Heart right ventricle (tissue), 16 donors: ENCODE measurements around the gene FGF6. TPM values are rescaled to one million over a fixed set of nuclear protein-coding genes. Genes with fewer than 3 reads are reported as not detected.

Experiments
- ATAC-seq, 8 donors: fragments of 200-7000 bp; cut with Tn5 transposase; one replicate each; pipeline ENCODE4 v1.9.1; 2020; ENCODE audit warnings: mild to moderate bottlenecking in 8 of 8, moderate library complexity in 8 of 8, moderate number of reproducible peaks in 1 of 8
- DNase-seq, 2 donors: peaks; one replicate each; pipeline ENCODE4 v3.0.0-alpha.2; 2020
- H3K27ac ChIP-seq, 10 donors: fragments of 200-600 bp; sonication (generic) in 2 of 10; one replicate each; pipeline versions ENCODE4 v1.5.0 to v1.8.0; 2020 to 2022; ENCODE audit warnings: mild to moderate bottlenecking in 3 of 10
- H3K27me3 ChIP-seq, 7 donors: fragments of 200-600 bp; one replicate each; pipeline ENCODE4 v1.8.0; 2021 to 2022; ENCODE audit warnings: mild to moderate bottlenecking in 2 of 7
- H3K36me3 ChIP-seq, 9 donors: fragments of 200-600 bp; sonication (generic) in 1 of 9; one replicate each; pipeline versions ENCODE4 v1.5.0 to v1.8.0; 2020 to 2022; ENCODE audit warnings: mild to moderate bottlenecking in 2 of 9
- H3K4me1 ChIP-seq, 9 donors: fragments of 200-600 bp; sonication (generic) in 1 of 9; one replicate each; pipeline versions ENCODE4 v1.5.0 to v1.8.0; 2020 to 2022; ENCODE audit warnings: mild to moderate bottlenecking in 4 of 9
- H3K4me3 ChIP-seq, 10 donors: fragments of 200-600 bp; sonication (generic) in 2 of 10; one replicate each; pipeline versions ENCODE4 v1.5.0 to v1.8.0; 2020 to 2022; ENCODE audit warnings: mild to moderate bottlenecking in 7 of 10, moderate library complexity in 2 of 10
- H3K9me3 ChIP-seq, 11 donors: fragments of 200-600 bp in 10 of 11; sonication (generic) in 2 of 11; one replicate each; pipeline versions ENCODE4 v1.5.0 to v1.8.0; 2013 to 2022; ENCODE audit warnings: mild to moderate bottlenecking in 2 of 11, control low read depth in 1 of 11, moderate library complexity in 1 of 11
- CTCF ChIP-seq, 9 donors: fragments of 200-600 bp; sonication (generic) in 2 of 9; IDR thresholded peaks; one replicate each; pipeline versions ENCODE4 v1.5.0 to v1.8.0; 2021 to 2022; ENCODE audit warnings: antibody characterized with exemption in 9 of 9, mild to moderate bottlenecking in 5 of 9, moderate library complexity in 1 of 9
- WGBS, 2 donors: extraction: QIAGEN DNeasy Blood & Tissue Kit; methylation state at CpG; one replicate each; pipeline ENCODE4 v1.1.7; 2013; ENCODE audit warnings: inconsistent platforms in 1 of 2; 5-methylcytosine and 5-hydroxymethylcytosine counted together
- intact Hi-C, 10 donors: fragments of 100-400 bp; cut with DNase I; formaldehyde crosslinking; loops; one replicate each; pipeline versions ENCODE4 v1.11.1 to v1.14.2; 2022
- polyA plus RNA-seq, 2 donors: library from polyadenylated mRNA; stranded (reverse); fragments of 200-250 nt; gene quantifications; one replicate each; pipeline ENCODE4 v1.2.3, GENCODE V29; 2013
- total RNA-seq, 10 donors: library from RNA; stranded (reverse); fragmentation: NEBNext Ultra II Directional in 3 of 10; extraction: Animal tissue kit (Norgen Biotek cat#: 25700) in 3 of 10; gene quantifications; one replicate each; pipeline versions ENCODE4 v1.2.1 to v1.2.4, GENCODE V29; 2021 to 2023
- donor health status: Arrhythmogenic right ventricular cardiomyopathy.
- donor health status: ischemic (EF 13 %, LVEDD 7.1; RV severe dilation, severe dysfunction).
- donor health status: healthy with polysubstance abuse.
- donor health status: DM: no; HTN: yes; CAD: no.
- donor health status: DM: no; HTN: no; CAD: no.
- donor health status: ischemic (EF 25% LVEDD 6.9; RV normal size, moderate dysfunction).
- donor health status: ischemic (EF 25% LVEDD 5.7; RV mildly dilated, moderate dysfunction).
- donor health status: healthy.
- donor health status: DM: yes; HTN: yes; CAD: no.
- donor health status: Ischemic cardiomyopathy.
- donor health status: ischemic (EF 35%, LVEDD 5.7; RV mildly dilated, moderate dysfunction).
- donor health status: nonischemic (EF 11% LVEDD 7.7; RV severe dilation, severe dysfunction).
- donor health status: DM: yes; HTN: yes; CAD: no.
- donor health status: PGD.
- donor health status: ischemic (EF 29% LVEDD 5.4; RV normal size, mild dysfunction).
- donor health status: nonischemic (EF 23%, LVEDD 6.1; RV moderate dilation, normal function).

FGF6 gene
- total and polyA plus RNA-seq, 12 donors, result not detected

GRCh38 chr12:4424422-4424821, 21.2 kb downstream of the FGF6 start:
- no peak for ATAC-seq
- WGBS, 2 donors, result 47 to 57% methylated on average over 6 of the region's 6 CpGs
- intact Hi-C loops, result loop anchor here in 9 of 10 donors (5.0 to 10.0 kb wide), 3 partner anchors 100 to 117 kb away; no protein-coding TSS in a partner anchor
- Histone ChIP-seq H3K4me1 (no peaks in the 10 kb centered on the region), H3K27ac (no peak overlapping the region), H3K4me3 (no peak overlapping the region), H3K36me3 (no peaks in the 10 kb centered on the region), H3K9me3 (no peaks in the 10 kb centered on the region), H3K27me3 (peaks cover 0 to 4% (median 0%) of the 10 kb centered on the region in 7 donors)
- no peak for DNase-seq
- no peak for TF ChIP-seq CTCF (IDR thresholded peaks at IDR 0.05)

- no peak for DNase-seq
- intact Hi-C loops, result loop anchor here in 9 of 10 donors (5.0 to 10.0 kb wide), 3 partner anchors 101 to 116 kb away; no protein-coding TSS in a partner anchor
- Histone ChIP-seq H3K27ac (no peak overlapping the region), H3K4me1 (no peaks in the 10 kb centered on the region), H3K9me3 (no peaks in the 10 kb centered on the region), H3K27me3 (peaks cover 0 to 8% (median 0%) of the 10 kb centered on the region in 7 donors), H3K36me3 (no peaks in the 10 kb centered on the region), H3K4me3 (no peak overlapping the region)
- WGBS, 2 donors, result 86 to 90% methylated on average over 11 of the region's 11 CpGs
- ATAC-seq, result no peak
- no peak for TF ChIP-seq CTCF (IDR thresholded peaks at IDR 0.05)
These were observed 22.0 kb downstream of the FGF6 start for GRCh38 chr12:4423528-4424195.

- intact Hi-C loops, result loop anchor here in 9 of 10 donors (5.0 to 10.0 kb wide), 3 partner anchors 102 to 116 kb away; no protein-coding TSS in a partner anchor
- Histone ChIP-seq H3K9me3 (no peaks in the 10 kb centered on the region), H3K4me1 (peaks cover 0 to under 1% (median 0%) of the 10 kb centered on the region in 9 donors), H3K27me3 (peaks cover 0 to 11% (median under 1%) of the 10 kb centered on the region in 7 donors), H3K36me3 (no peaks in the 10 kb centered on the region), H3K4me3 (no peak overlapping the region), H3K27ac (no peak overlapping the region)
- ATAC-seq, result no peak
- 95 to 96% methylated on average over 9 of the region's 9 CpGs for WGBS, 2 donors
- DNase-seq, result no peak
- no peak for TF ChIP-seq CTCF (IDR thresholded peaks at IDR 0.05)
These were observed 22.6 kb downstream of the FGF6 start for GRCh38 chr12:4422985-4423384.

- Histone ChIP-seq H3K27ac (no peak overlapping the region), H3K36me3 (no peaks in the 10 kb centered on the region), H3K9me3 (no peaks in the 10 kb centered on the region), H3K4me3 (no peak overlapping the region), H3K27me3 (peaks cover 0 to 18% (median 5%) of the 10 kb centered on the region in 7 donors), H3K4me1 (peaks cover 0 to 8% (median 0%) of the 10 kb centered on the region in 9 donors)
- DNase-seq (peak in 1 of 2 donors; percentile 26), ATAC-seq (peak in 1 of 8 donors; percentile 41)
- TF ChIP-seq CTCF (IDR thresholded peaks at IDR 0.05), result peak; percentile 47 to 79 (median 66)
- 38 to 41% methylated on average over 4 of the region's 4 CpGs for WGBS, 2 donors
- intact Hi-C loops, result loop anchor here (2.0 to 10.0 kb wide), 4 partner anchors 103 to 114 kb away; no protein-coding TSS in a partner anchor
These were observed 24.0 kb downstream of the FGF6 start for GRCh38 chr12:4421590-4422031.
